ENCODE measurements around the gene EIF1.

GRCh38 chr17:41657176-41657754, 31.4 kb upstream of the EIF1 start:
- TF ChIP-seq, protein P1, sequence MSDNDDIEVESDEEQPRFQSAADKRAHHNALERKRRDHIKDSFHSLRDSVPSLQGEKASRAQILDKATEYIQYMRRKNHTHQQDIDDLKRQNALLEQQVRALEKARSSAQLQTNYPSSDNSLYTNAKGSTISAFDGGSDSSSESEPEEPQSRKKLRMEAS (IDR thresholded peaks at IDR 0.05): no peak
- TF ChIP-seq EP300 (IDR thresholded peaks at IDR 0.05; ENCODE audit: borderline replicate concordance): no peak
- TF ChIP-seq, protein P2, sequence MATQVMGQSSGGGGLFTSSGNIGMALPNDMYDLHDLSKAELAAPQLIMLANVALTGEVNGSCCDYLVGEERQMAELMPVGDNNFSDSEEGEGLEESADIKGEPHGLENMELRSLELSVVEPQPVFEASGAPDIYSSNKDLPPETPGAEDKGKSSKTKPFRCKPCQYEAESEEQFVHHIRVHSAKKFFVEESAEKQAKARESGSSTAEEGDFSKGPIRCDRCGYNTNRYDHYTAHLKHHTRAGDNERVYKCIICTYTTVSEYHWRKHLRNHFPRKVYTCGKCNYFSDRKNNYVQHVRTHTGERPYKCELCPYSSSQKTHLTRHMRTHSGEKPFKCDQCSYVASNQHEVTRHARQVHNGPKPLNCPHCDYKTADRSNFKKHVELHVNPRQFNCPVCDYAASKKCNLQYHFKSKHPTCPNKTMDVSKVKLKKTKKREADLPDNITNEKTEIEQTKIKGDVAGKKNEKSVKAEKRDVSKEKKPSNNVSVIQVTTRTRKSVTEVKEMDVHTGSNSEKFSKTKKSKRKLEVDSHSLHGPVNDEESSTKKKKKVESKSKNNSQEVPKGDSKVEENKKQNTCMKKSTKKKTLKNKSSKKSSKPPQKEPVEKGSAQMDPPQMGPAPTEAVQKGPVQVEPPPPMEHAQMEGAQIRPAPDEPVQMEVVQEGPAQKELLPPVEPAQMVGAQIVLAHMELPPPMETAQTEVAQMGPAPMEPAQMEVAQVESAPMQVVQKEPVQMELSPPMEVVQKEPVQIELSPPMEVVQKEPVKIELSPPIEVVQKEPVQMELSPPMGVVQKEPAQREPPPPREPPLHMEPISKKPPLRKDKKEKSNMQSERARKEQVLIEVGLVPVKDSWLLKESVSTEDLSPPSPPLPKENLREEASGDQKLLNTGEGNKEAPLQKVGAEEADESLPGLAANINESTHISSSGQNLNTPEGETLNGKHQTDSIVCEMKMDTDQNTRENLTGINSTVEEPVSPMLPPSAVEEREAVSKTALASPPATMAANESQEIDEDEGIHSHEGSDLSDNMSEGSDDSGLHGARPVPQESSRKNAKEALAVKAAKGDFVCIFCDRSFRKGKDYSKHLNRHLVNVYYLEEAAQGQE (IDR thresholded peaks at IDR 0.05; ENCODE audit: low read depth): no peak
- no peak for TF ChIP-seq EGR1 (IDR thresholded peaks at IDR 0.05)
- no peak for TF ChIP-seq FOXM1 (IDR thresholded peaks at IDR 0.05; ENCODE audit: borderline replicate concordance, low read depth)
- TF ChIP-seq RAD21 (IDR thresholded peaks at IDR 0.05; ENCODE audit: low read depth): no peak
- TF ChIP-seq CEBPB (IDR thresholded peaks at IDR 0.05): no peak
- TF ChIP-seq NFIC (IDR thresholded peaks at IDR 0.05): no peak
- no peak for TF ChIP-seq TEAD4 (IDR thresholded peaks at IDR 0.05)
- TF ChIP-seq USF1 (IDR thresholded peaks at IDR 0.05): no peak

All from Ishikawa (cell line).